ENCODE measurements around the gene JUP.
A peak's percentile ranks its signal among the peaks of the same experiment; 100 is the strongest.

JUP gene

DNA sequence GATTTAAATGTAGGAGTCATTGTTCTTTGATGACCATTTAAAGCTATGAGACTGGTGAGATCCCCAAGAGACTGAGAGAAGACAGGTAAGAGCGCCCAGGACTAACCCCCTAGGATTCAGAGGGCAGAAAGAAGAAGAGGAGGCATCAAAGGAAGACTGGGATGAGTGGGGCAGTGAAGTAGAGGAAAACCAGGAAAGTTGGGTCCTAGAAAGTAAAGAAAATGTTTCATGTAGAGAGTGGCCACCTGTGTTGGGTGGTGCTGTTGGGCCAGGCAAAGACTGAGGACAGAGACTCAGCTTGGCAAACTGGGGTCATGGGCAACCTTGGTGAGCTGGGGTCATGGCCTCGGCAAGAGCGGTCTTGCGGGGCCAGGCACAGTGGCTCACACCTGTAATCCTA lies 50.8 kb downstream of the JUP start:
- TF ChIP-seq, protein P1, sequence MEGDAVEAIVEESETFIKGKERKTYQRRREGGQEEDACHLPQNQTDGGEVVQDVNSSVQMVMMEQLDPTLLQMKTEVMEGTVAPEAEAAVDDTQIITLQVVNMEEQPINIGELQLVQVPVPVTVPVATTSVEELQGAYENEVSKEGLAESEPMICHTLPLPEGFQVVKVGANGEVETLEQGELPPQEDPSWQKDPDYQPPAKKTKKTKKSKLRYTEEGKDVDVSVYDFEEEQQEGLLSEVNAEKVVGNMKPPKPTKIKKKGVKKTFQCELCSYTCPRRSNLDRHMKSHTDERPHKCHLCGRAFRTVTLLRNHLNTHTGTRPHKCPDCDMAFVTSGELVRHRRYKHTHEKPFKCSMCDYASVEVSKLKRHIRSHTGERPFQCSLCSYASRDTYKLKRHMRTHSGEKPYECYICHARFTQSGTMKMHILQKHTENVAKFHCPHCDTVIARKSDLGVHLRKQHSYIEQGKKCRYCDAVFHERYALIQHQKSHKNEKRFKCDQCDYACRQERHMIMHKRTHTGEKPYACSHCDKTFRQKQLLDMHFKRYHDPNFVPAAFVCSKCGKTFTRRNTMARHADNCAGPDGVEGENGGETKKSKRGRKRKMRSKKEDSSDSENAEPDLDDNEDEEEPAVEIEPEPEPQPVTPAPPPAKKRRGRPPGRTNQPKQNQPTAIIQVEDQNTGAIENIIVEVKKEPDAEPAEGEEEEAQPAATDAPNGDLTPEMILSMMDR (IDR thresholded peaks at IDR 0.05; ENCODE audit: low read length) = no peak
- TF ChIP-seq EZH2 (optimal IDR thresholded peaks at IDR 0.05; ENCODE audit: low read depth, low read length) (no peak), EZH2phosphoT487 (IDR thresholded peaks at IDR 0.05; ENCODE audit: low read length) (no peak)
- H3F3A ChIP-seq (ENCODE audit: insufficient read depth, low read length) = no peaks in the 10 kb centered on the region
- H3K4me1 ChIP-seq (ENCODE audit: low read length) = peaks cover 21% of the 10 kb centered on the region
- no peak overlapping the region for H3K27ac ChIP-seq (ENCODE audit: low read length)
- no peaks in the 10 kb centered on the region for H3K36me3 ChIP-seq (replicated peaks; ENCODE audit: insufficient read depth, low read length)
- no peak overlapping the region for H2AFZ ChIP-seq (ENCODE audit: low read length)
- H3K4me2 ChIP-seq (ENCODE audit: low read depth, low read length) = no peak overlapping the region
- H3K79me2 ChIP-seq (ENCODE audit: low read length) = no peaks in the 10 kb centered on the region
- H3K9ac ChIP-seq (ENCODE audit: low read length) = no peak overlapping the region
- H3K27me3 ChIP-seq (replicated peaks; ENCODE audit: insufficient read depth, low read length) = peaks cover 66% of the 10 kb centered on the region
- no peaks in the 10 kb centered on the region for H3K9me2 ChIP-seq (replicated peaks; ENCODE audit: insufficient read depth, low read length)
- H3K4me3 ChIP-seq (ENCODE audit: low read length) = no peak overlapping the region
- DNase-seq = no peak
- H4K20me1 ChIP-seq (ENCODE audit: insufficient read depth, low read length) = no peaks in the 10 kb centered on the region
- no peaks in the 10 kb centered on the region for H3K9me3 ChIP-seq (replicated peaks; ENCODE audit: insufficient read depth, low read length)

DNA sequence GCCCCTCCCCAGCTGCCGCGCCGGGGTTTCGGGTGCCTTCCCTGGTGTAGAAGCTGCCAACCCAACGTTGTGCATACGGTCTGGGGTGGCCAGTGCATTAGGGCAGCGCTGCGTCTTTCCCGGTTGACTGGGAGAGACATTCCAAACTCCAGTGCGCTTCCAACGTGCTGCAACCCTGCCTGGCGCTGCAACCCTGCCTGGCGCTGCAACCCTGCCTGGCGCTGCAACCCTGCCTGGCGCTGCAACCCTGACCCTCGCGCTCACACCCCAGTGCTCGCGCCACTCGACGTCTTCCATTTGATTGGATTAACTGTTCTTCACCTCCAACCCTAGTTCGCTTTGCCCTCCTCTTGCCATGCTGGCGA lies 51.6 kb downstream of the JUP start:
- Histone ChIP-seq H3K4me3 (ENCODE audit: low read length) (peak overlapping the region; percentile 59), H3K27ac (ENCODE audit: low read length) (no peak overlapping the region), H3K79me2 (ENCODE audit: low read length) (no peaks in the 10 kb centered on the region), H3K9ac (ENCODE audit: low read length) (no peak overlapping the region), H4K20me1 (ENCODE audit: insufficient read depth, low read length) (no peaks in the 10 kb centered on the region), H3K4me1 (ENCODE audit: low read length) (peaks cover 21% of the 10 kb centered on the region), H3K9me3 (replicated peaks; ENCODE audit: insufficient read depth, low read length) (no peaks in the 10 kb centered on the region), H3K36me3 (replicated peaks; ENCODE audit: insufficient read depth, low read length) (no peaks in the 10 kb centered on the region), H3K27me3 (replicated peaks; ENCODE audit: insufficient read depth, low read length) (peaks cover 74% of the 10 kb centered on the region), H3K4me2 (ENCODE audit: low read depth, low read length) (peak overlapping the region; percentile 97), H3F3A (ENCODE audit: insufficient read depth, low read length) (no peaks in the 10 kb centered on the region), H3K9me2 (replicated peaks; ENCODE audit: insufficient read depth, low read length) (no peaks in the 10 kb centered on the region), H2AFZ (ENCODE audit: low read length) (peak overlapping the region; percentile 80; the same call in 1 of the 2 replicates)
- TF ChIP-seq EZH2 (optimal IDR thresholded peaks at IDR 0.05; ENCODE audit: low read depth, low read length) (no peak), EZH2phosphoT487 (IDR thresholded peaks at IDR 0.05; ENCODE audit: low read length) (no peak)
- TF ChIP-seq, protein P1 (IDR thresholded peaks at IDR 0.05; ENCODE audit: low read length) = no peak
- peak; percentile 39 for DNase-seq

DNA sequence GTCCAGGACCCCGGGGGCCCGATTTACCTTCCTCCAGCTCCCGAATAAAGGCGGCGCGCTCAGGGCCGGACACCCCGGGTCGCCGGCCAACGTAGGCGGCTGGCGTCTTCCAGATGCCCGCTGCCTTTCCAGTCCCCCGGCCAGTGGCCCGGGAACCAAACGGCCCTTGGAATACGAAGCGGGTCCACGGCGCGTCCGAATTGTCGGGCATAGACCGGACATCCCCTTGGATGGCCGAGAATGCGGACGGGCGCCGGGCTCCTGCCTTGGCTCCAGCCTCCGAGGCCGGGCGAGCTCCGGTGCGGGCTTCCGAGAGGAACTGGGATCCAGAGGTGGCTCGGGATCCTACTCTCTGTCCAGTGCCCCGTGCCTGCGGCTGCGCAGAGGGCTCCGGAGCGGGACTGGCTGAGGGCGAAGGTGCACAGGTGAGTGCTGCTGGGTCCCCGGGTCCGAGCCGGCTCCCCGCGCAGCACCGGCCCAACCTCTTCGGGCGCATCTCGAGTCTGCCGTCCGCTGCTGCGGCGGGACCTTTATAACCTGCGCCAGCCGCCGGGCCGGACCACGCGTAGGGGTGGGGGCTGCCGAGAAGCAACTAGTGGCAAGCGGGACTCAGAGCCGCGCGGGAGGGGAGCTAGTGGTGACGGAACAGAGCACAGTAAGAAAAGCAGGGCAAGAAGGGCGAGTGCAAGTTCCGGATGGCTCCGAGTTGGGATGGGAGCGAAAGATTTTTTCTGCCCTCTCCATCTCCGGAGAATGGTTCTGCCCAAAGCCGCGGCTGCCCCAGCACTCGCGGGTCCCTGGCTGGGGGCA lies 52.2 kb downstream of the JUP start, which contains the start of gene HAP1:
Gene HAP1, minus strand, starts transcription at position 505 of the 810 bp plus-strand sequence. Its CDS starts 9 bp downstream, at position 496.
- Histone ChIP-seq H3K27ac (ENCODE audit: low read length) (no peak within 1 kb of the TSS), H3K9me3 (replicated peaks; ENCODE audit: insufficient read depth, low read length) (no peaks in the 10 kb centered on the region), H3K4me3 (ENCODE audit: low read length) (peak within 1 kb of the TSS; percentile 59), H3K27me3 (replicated peaks; ENCODE audit: insufficient read depth, low read length) (peaks cover 74% of the 10 kb centered on the region), H3K9me2 (replicated peaks; ENCODE audit: insufficient read depth, low read length) (no peaks in the 10 kb centered on the region), H3F3A (ENCODE audit: insufficient read depth, low read length) (no peaks in the 10 kb centered on the region), H2AFZ (ENCODE audit: low read length) (peak within 1 kb of the TSS; percentile 80), H3K36me3 (replicated peaks; ENCODE audit: insufficient read depth, low read length) (no peaks in the 10 kb centered on the region), H3K4me2 (ENCODE audit: low read depth, low read length) (peak within 1 kb of the TSS; percentile 97), H3K79me2 (ENCODE audit: low read length) (no peaks in the 10 kb centered on the region), H4K20me1 (ENCODE audit: insufficient read depth, low read length) (no peaks in the 10 kb centered on the region), H3K9ac (ENCODE audit: low read length) (peak within 1 kb of the TSS; percentile 35; the same call in 1 of the 2 replicates), H3K4me1 (ENCODE audit: low read length) (peaks cover 21% of the 10 kb centered on the region)
- peak; percentile 39 for DNase-seq
- TF ChIP-seq EZH2 (optimal IDR thresholded peaks at IDR 0.05; ENCODE audit: low read depth, low read length) (no peak), EZH2phosphoT487 (IDR thresholded peaks at IDR 0.05; ENCODE audit: low read length) (peak; percentile 90; the same call in 1 of the 2 replicates)
